Measurements from ENCODE around the gene WNT6.

GRCh38 chr2:218829868-218830451 is 29.6 kb upstream of the WNT6 start:
- TF ChIP-seq, protein P1, sequence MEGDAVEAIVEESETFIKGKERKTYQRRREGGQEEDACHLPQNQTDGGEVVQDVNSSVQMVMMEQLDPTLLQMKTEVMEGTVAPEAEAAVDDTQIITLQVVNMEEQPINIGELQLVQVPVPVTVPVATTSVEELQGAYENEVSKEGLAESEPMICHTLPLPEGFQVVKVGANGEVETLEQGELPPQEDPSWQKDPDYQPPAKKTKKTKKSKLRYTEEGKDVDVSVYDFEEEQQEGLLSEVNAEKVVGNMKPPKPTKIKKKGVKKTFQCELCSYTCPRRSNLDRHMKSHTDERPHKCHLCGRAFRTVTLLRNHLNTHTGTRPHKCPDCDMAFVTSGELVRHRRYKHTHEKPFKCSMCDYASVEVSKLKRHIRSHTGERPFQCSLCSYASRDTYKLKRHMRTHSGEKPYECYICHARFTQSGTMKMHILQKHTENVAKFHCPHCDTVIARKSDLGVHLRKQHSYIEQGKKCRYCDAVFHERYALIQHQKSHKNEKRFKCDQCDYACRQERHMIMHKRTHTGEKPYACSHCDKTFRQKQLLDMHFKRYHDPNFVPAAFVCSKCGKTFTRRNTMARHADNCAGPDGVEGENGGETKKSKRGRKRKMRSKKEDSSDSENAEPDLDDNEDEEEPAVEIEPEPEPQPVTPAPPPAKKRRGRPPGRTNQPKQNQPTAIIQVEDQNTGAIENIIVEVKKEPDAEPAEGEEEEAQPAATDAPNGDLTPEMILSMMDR (conservative IDR thresholded peaks at IDR 0.05): no peak
- no peak for TF ChIP-seq EZH2 (IDR thresholded peaks at IDR 0.05; ENCODE audit: low read depth)

All from PC-9 (cell line).